Activated CD4-positive, CD25-positive, alpha-beta regulatory T cell treated with anti-CD3 and anti-CD28 coated beads, Interleukin-2, amount 50 U/mL, for 24 hours (primary cell): ENCODE results near the gene CRTC1.

Source experiments
- ATAC-seq, 2 donors: fragments of 150-1000 bp; cut with Tn5 transposase; one replicate each; pipeline ENCODE4 v1.10.0; 2021; ENCODE audit warnings: mild to moderate bottlenecking in 1 of 2, moderate library complexity in 1 of 2

The CRTC1 gene

DNA sequence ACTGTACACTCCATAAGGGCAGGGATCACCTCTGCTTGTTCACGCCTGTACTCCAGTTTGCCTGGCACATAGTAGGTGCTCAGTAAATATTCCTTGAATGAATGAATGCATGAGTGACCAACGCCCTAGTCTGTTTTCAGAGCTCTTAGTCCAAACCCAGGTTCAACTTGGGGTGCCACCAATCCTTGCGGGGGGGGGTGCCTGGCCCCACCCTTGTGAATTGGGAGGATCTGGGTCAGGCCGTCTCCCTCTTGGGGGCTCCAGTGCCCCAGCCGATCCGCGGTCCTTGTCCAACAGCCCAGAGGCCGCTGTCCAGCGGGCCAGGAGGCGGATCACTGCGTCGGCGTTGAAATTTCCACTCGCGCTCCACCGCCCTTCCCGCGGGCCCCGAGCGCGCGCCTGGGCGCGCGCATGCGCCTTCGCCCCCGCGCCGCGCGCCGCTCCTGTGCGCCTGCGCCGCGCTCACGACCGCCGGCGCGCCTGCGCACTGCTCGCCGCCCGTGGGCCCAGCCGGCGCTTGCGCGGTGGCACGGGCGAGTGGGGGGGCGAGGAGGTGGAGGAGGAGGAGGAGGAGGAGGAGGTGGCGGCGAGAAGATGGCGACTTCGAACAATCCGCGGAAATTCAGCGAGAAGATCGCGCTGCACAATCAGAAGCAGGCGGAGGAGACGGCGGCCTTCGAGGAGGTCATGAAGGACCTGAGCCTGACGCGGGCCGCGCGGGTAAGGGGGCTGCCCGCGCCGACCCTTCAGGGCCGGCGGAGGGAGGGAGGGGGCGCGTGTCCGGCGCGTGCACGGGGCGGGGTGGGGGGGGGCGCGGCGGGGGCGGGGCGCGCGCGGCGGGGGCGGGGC, at the start of gene CRTC1:
Gene CRTC1, plus strand, starts transcription at position 572 of the 849 bp plus-strand sequence. Its CDS starts 23 bp downstream, at position 595.
- ATAC-seq: peak; percentile 71 to 77

DNA sequence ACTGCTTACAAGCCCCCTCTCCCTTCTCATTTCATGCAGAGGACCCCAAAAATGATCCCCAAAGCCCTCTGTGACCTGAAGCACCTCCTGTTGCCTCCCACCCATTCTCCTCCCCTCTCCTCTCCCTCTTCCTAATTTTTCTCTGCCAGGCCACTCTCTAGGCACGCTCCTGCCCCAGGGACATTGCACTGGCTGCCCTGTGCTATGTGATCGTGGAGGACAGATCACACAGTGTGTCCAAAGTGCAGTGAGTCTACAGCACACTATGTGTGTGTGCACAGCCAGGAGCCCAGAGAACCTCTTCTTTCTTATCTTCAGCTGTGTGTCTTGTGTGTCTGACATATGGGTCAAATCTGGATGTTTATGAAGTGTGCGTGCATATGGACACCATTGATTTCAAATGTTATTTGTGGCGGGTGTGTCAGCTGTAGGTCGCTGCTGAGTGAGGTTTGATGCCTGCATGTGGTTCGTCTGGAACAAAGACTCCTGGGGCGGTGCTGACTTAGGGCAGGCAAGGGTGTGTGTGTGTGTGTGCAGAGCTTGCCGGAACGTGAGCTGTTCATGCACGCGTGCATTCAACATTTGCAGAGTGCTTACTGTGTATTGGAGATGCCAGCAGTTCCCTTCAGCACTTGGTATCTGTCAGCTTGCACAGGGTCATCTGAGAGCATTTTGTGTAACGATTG, 48.7 kb upstream of the CRTC1 start:
- no peak for ATAC-seq

DNA sequence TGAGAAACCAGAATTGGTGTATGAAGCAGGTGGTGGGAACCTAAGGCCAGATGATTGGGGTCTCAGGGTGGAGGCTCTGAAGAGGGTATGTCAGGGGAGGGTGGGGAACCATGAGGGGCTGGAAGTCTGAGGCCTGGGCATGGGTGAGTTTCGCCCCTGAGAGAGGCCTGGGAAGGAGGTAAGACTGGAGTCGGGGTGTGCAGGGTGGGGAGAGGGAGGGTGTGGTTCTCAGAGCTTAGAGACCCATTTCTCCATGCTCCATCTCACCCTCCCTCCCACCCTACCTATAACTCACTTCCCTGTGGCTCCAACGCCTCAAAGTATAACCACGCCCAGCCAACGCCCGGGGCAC, 47.7 kb upstream of the CRTC1 start:
- no peak for ATAC-seq

DNA sequence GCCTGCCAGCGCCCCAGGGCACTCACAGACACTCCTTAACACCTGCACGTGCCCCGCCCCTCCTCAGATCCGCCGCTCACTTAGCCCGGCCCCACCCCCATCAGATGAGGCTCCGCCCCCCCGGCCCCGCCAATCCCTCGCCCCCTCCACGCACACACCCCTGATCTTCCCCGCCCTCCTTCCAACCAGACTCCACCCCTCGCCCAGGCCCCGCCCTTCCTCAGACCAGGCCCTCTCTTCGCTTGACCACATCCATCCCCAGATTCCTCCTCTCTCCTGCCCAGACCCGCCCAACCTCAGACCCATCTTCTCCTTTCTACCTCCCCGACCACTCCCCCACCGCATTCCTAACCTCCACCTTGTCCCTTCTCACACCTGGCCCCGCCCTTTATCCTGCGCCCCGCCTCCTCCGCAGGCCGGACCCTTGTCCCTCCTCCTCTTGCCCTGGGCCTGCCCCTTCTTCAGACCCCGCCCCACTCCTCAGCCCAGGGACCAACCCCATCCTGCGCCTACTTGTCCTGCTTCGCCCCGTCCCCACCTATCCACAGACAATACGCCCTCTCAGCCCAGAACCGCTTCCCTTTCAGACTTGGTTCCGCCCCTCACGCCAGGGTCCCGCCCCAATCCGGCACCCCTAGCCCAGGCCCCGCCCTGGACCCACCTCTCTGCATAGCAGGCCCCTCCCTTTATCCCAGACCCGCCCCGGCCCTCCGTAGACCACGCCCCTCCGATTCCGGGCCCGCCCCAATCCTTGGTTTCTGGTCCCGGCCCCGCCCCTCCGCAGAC, 47.1 kb upstream of the CRTC1 start:
- peak; percentile 91 to 92 for ATAC-seq

GRCh38 chr19:18636969-18637629, 46.4 kb upstream of the CRTC1 start, which contains the start of gene KLHL26:
TSS of gene KLHL26 (plus strand) at chr19:18637028. CDS start at chr19:18637055, 27 bp downstream.
- ATAC-seq: no peak

DNA sequence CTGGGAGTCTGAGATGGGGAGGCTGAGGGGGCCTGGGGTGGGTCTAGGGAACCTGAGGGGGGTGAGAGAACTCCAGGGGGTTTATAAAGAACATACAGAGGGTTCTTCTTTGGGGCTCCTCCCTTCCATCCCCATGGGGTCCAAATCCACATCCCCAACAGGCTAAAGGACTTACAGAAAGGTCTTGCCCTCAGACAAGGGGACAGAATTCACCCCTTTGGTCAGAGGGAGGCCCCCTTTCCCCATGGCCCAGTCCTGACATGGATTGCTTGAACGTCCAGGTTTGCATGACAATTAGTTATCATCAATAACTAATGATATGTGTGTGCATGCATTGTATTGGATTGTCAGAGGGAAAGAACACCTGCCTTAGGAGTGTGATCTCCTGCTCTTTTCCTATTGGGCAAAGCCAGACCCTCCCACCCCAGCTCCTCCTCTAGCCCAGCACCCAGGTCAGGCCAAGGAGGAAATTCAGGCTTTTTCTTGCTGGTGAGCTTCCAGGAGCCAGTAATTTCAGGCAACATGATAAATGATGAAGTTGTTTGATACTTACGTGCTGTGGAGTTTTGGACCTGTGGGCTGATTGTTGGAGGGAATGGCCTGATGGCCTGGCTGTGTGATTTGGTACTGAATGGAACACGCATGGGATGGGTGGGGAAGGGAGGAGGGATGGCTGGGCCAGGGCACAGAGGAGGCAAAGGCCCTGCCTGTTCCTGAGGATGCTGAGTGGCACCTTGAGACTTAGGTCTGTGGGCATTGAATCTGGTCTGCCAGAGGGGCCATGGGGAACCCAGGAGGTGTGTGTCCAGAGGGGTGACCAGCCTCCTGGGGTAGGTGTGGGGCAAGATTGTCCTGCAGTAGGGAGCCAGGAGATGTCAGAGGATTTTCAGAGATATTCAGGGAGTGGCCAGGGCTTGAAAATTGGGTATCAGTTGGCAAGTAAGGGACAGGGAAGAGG, 45.5 kb upstream of the CRTC1 start:
- no peak for ATAC-seq

DNA sequence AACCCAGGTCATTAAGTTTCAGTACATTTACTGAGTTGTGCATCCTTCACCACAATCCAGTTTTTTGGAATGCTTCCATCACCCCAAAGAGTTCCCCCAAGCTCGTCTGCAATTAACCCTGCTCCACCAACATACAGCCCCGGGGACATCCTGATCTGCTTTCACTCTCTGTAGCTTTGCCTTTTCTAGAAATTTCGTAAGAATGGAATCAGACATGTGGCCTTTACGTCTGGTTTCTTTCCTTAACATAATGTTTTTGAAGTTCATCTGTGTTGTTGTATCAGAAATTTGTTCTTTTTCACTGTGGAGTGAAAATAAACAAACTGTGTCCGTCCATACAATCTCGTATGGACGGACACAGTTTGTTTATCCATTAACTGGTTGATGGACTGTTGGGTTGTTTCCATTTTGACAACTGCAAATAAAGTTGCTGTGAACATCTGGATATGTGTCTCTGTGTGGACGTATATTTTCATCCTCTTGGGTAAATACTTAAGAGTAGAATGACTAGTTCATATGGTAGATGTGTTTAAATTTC, 43.7 kb upstream of the CRTC1 start:
- ATAC-seq: no peak

GRCh38 chr19:18644196-18645034, 39.1 kb upstream of the CRTC1 start:
- no peak for ATAC-seq

GRCh38 chr19:18645035-18645511, 38.4 kb upstream of the CRTC1 start:
- ATAC-seq: no peak

DNA sequence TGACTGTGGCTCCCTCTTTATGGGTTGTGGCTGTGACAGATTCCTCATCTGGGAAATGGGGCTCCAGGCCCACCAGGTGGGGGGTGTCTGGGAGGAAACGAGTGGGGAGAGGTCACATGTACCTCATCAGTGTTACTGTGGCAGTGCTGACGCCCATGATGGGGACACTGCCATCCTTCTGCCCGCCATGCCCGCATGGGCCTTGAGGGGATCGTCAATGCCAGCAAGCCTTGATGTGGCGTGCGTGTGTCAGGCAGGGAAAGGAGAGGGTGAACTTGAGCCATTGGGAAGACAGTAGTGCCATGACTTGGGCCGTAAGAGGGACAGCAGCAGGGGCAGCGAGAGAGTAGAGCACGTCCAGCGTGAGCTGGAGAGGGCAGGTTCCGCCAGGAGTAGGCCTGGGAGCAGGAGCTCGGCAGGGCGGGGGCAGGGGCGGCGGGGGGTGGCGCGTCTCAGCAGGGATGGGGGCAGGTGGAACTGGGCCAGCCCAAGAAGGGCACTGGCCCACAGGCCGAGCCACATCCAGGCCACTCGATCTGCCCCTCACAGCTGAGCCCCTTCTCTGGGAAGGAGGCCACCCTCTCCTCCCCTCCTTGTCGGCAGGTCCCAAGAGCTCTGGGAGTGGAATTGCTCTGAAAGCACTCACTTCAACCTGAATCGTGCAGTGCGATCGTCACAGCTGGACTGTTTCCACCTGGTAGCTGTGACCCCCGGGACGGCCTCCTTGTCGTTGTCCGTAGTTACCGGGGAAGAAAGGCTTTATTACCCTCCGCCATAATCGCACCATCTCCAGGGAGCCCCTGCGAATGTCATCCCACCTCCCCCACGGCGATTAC, 36.7 kb upstream of the CRTC1 start:
- ATAC-seq: no peak

DNA sequence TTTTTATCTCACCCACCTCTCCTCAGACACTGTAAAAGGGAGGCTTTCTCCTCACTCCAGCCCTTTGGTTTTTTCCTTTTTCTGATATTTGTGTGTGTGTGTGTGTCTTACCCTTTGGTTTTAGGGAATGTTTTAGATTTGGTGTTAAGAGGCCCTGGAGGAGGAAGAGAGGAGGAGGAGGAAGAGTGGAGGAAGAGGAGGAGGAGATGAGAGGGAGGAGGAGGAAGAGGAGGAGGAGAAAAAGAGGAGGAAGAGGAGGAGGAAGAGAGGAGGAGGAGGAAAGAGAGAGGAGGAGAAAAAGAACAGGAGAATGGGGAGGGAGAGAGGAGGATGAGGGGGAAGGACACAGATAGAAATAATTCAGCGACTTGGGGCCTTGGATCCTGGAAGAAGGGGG, 36.1 kb upstream of the CRTC1 start:
- no peak for ATAC-seq

GRCh38 chr19:18647807-18648206, 35.7 kb upstream of the CRTC1 start:
- no peak for ATAC-seq

DNA sequence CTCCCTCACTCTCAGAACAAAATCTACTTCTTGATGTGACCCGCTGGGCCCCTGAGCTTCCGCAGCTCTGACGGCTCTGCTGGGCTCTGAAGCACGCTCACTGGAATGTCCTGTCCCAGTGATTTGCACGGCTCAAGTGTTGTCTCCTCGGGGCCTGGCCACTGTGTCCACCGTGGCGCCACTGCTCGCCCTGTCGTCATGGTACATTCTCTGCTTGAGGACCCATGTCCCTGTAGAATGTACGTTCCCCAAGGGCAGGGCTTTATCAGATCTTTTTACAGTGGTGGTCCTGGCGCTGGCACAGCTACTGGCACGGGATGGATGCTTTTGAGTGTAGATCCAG, 34.5 kb upstream of the CRTC1 start:
- ATAC-seq: no peak

DNA sequence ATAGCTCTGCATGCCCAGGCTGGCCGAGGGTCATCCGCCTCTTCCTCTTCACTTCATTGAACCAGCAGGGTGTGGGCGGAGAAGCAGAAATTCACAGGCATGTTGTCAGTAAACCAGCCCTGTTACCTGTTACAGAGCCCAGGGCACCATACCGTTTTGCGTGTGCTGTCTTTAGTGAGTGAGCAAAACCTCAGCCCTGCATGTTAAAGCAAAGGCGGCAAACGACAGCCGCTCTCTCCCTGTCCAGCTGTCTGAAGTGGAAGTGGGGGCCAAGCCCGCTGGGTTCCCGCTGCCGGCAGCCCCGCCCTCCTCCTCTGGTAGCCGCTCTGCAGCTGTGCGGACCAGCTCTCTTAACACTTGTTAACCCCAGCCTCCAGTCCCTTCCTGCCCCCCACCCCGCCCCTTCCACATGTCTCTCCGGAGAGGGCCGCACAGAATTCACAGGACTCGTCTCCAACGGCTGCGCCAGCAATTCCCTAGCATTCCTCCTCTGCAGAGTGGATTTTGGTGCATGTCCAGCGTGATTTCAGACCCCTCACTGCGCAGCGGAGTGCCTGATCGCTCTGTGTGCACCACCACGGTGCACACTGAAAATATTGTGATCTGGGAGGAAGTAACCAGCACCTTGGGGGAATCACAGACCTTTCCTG, 34.0 kb upstream of the CRTC1 start:
- ATAC-seq: no peak

DNA sequence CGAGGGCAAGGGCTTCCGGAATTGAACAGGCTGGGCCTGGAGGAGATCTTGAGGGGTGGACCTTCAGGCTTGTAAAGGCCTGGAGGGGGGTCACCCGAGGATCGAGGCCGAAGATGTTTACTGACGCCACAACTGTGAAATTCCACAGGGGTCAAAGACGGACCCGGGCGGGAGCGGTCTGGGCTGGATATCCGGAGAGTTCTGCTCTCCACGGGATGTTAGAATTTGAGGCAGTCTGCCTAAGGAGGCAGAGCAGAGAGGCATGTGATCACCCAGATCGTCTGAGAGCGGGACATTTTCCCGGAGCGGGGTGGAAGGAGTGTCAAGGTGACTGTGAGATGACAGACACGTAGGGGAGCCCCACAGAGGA, 33.5 kb upstream of the CRTC1 start:
- ATAC-seq: no peak

DNA sequence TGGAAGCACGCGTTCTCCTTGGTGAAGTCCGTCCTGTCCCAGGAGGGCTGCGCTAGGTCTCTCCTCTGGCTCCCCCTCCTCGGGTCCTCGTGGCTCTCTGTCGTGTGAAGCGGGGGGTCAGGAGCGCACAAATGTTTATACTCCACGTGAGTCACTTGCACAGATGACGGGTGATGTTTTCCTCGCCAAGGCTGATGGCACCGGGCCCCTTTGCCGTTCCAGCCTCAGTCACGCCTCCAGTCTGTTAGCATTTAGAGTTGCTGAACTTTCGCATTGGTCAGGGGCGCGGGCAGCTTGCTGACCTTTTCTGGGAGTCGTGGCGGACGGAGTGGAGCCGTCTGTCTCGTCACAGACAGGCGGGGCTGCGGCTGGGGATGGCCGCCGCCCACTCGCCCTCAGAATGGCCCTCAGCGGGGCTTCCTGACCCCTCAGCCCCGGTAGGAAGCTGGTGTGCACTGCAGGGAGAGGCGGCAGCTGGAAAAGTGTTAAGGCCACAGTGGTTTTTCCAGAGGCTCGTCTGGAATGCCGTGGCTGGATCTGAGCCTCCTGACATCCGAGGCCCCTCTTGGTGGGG, 32.9 kb upstream of the CRTC1 start:
- no peak for ATAC-seq

DNA sequence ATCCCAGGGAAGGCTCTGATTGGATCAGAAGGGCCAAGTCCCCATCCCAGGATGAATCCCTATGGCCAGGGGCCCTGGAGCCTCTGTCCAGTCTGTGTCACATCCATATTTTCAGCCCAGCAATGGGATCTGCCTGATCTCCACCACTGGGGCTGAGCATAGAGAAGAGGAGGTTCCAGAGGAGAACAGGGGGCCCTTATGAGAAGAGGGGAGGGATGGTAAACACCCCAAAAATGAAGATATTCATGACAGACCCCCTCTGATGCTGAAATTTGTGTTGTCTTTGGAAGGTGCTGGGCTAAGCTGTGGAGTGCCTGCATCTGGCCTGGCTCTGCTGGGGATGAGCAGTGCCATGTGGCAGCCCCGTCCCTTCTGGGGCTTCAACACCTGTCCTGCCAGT, 32.2 kb upstream of the CRTC1 start:
- no peak for ATAC-seq

DNA sequence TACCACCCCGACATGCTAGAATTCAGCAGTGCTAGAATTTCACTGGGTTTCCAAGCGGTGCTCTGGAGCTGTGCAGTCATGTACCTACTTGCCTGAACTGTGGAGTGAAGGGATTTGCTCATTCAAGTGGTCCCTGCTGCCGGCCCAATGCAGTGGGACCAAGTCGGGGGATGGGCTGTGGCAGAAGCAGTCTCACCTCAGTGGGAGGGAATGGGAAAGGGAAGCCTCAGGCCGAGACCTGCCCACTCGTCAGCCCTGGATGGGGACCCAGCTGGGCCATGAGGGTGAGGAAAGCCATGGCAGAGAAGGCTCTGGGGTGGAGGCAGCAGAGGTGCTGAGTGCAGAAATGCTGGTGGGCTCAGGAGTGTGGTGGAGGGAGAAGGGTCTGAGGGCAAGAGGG, 31.7 kb upstream of the CRTC1 start:
- ATAC-seq: no peak

DNA sequence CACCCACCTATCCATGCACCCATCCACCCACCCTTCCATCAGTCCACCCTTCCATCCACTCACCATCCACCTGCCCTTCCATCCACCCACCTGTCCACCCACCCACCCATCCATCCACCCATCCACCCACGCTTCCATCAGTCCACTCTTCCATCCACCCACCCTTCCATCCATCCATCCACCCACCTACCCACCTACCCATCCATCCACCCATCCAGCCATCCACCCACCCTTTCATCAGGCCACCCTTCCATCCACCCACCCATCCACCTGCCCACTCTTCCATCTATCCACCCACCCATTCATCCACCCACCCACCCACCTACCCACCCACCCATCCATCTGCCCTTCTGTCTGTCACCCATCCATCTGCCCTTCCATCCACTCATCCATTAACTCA, 29.6 kb upstream of the CRTC1 start:
- no peak for ATAC-seq
